SK-N-SH (cell line): ENCODE measurements around the gene HLA-E. TPM values are rescaled to one million over a fixed set of nuclear protein-coding genes. Genes with fewer than 3 reads are reported as not detected.

ENCODE experiments used
- CTCF ChIA-PET: fragments of 300-600, 350-600 bp; formaldehyde crosslinking; extraction: SDS; loops from one replicate; lab custom pipeline; 2021; lab: Yijun Ruan, JAX
- POLR2A ChIA-PET: fragments of 350-600 bp; sonication (Branson Sonifier 250); formaldehyde crosslinking; extraction: SDS; loops from one replicate; lab custom pipeline; 2020; ENCODE audit warnings: antibody characterized with exemption, inconsistent platforms; lab: Yijun Ruan, JAX
- DNase-seq: peaks from one replicate; pipeline ENCODE4 v3.0.0; 2012
- H2AFZ ChIP-seq: fragments of 200-600 bp; sonication (generic); 2 replicates; pipeline ENCODE4 v1.8.1; 2016; ENCODE audit warnings: antibody characterized with exemption, mild to moderate bottlenecking, low read depth
- H3F3A ChIP-seq: fragments of 200-600 bp; sonication (generic); replicated peaks from 2 replicates; pipeline ENCODE3; 2016; ENCODE audit warnings: antibody characterized with exemption, mild to moderate bottlenecking; ENCODE audit not compliant: insufficient read depth
- H3K27ac ChIP-seq, 2 experiments: fragments of 200-500 bp in 1 of 2; fragments of 200-600 bp in 1 of 2; sonication (Bioruptor generic) in 1 of 2; sonication (generic), shearing (Covaris generic) in 1 of 2; 2 replicates each; pipeline versions ENCODE4 v1.5.1 to v1.6.1; 2014 to 2016; ENCODE audit warnings: low read depth in 2 of 2, inconsistent platforms in 1 of 2, low read length in 1 of 2, mild to moderate bottlenecking in 1 of 2, mixed read lengths in 1 of 2
- H3K27me3 ChIP-seq: fragments of 200-600 bp; sonication (generic), shearing (Covaris generic); 2 replicates; pipeline ENCODE4 v1.6.1; 2016; ENCODE audit warnings: mixed run types; ENCODE audit not compliant: insufficient read depth
- H3K36me3 ChIP-seq, 2 experiments: fragments of 200-500 bp in 1 of 2; fragments of 200-600 bp in 1 of 2; sonication (Bioruptor generic) in 1 of 2; sonication (generic) in 1 of 2; replicated peaks in 1 of 2; 2 replicates each; pipeline versions ENCODE3 to v1.5.1; 2014 to 2016; ENCODE audit warnings: low read length in 1 of 2, mild to moderate bottlenecking in 1 of 2; ENCODE audit not compliant: insufficient read depth in 2 of 2, control insufficient read depth in 1 of 2
- H3K4me1 ChIP-seq, 2 experiments: fragments of 200-500 bp in 1 of 2; fragments of 200-600 bp in 1 of 2; sonication (Bioruptor generic) in 1 of 2; sonication (generic), shearing (Covaris generic) in 1 of 2; 2 replicates each; pipeline versions ENCODE4 v1.5.1 to v1.6.1; 2014 to 2016; ENCODE audit warnings: low read depth in 1 of 2, low read length in 1 of 2, mixed run types in 1 of 2; ENCODE audit not compliant: insufficient read depth in 2 of 2, control insufficient read depth in 1 of 2
- H3K4me2 ChIP-seq: fragments of 200-600 bp; sonication (generic), shearing (Covaris generic); 2 replicates; pipeline ENCODE4 v1.6.1; 2017; ENCODE audit warnings: mixed run types
- H3K4me3 ChIP-seq, 2 experiments: fragments of 200-500 bp in 1 of 2; fragments of 200-600 bp in 1 of 2; sonication (Bioruptor generic) in 1 of 2; sonication (generic), shearing (Covaris generic) in 1 of 2; 2 replicates each; pipeline versions ENCODE4 v1.5.1 to v1.8.1; 2014 to 2016; ENCODE audit warnings: low read depth in 2 of 2, inconsistent platforms in 1 of 2, low read length in 1 of 2, mild to moderate bottlenecking in 1 of 2, mixed read lengths in 1 of 2, moderate library complexity in 1 of 2
- H3K79me2 ChIP-seq: fragments of 200-600 bp; sonication (generic); 2 replicates; pipeline ENCODE4 v1.8.1; 2017; ENCODE audit warnings: mild to moderate bottlenecking; ENCODE audit not compliant: insufficient read depth
- H3K9ac ChIP-seq: fragments of 200-600 bp; sonication (generic); 2 replicates; pipeline ENCODE4 v1.6.1; 2017; ENCODE audit warnings: mixed run types
- H3K9me2 ChIP-seq: fragments of 200-600 bp; sonication (generic); 2 replicates; pipeline ENCODE4 v1.6.1; 2017; ENCODE audit warnings: mixed run types
- H3K9me3 ChIP-seq: fragments of 200-600 bp; sonication (generic); 2 replicates; pipeline ENCODE4 v1.6.1; 2017; ENCODE audit warnings: mixed run types, mild to moderate bottlenecking, moderate library complexity
- H4K20me1 ChIP-seq: fragments of 200-600 bp; sonication (generic); 2 replicates; pipeline ENCODE4 v1.6.1; 2017; ENCODE audit warnings: mild to moderate bottlenecking, mixed run types; ENCODE audit not compliant: insufficient read depth
- EP300 ChIP-seq, 2 experiments: IDR thresholded peaks; 2 replicates each; pipeline versions ENCODE4 v1.4.0 to v1.6.1; 2012; ENCODE audit warnings: borderline replicate concordance in 1 of 2, low read depth in 1 of 2, low read length in 1 of 2
- GABPA ChIP-seq: IDR thresholded peaks from 2 replicates; pipeline ENCODE4 v1.4.0; 2012; ENCODE audit warnings: low read depth, mild to moderate bottlenecking
- MXI1 ChIP-seq: IDR thresholded peaks from 2 replicates; pipeline ENCODE4 v1.6.1; 2012; ENCODE audit warnings: mild to moderate bottlenecking, low read depth, low read length, improper control_type of control experiment
- NRF1 ChIP-seq: IDR thresholded peaks from 2 replicates; pipeline ENCODE4 v1.6.1; 2012; ENCODE audit warnings: low read depth, mild to moderate bottlenecking, low read length
- POLR2AphosphoS5 ChIP-seq: IDR thresholded peaks from 2 replicates; pipeline ENCODE4 v1.6.1; 2012; ENCODE audit warnings: low read depth, low read length
- TAF1 ChIP-seq: IDR thresholded peaks from 2 replicates; pipeline ENCODE4 v1.6.1; 2012; ENCODE audit warnings: low read depth, mild to moderate bottlenecking, low read length, moderate library complexity, borderline replicate concordance
- YY1 ChIP-seq: IDR thresholded peaks from 2 replicates; pipeline ENCODE4 v1.4.0; 2012; ENCODE audit warnings: low read depth, mild to moderate bottlenecking
- WGBS: methylation state at CpG from one replicate; pipeline ENCODE4 v1.1.6; 2017; ENCODE audit warnings: low lambda C conversion rate; 5-methylcytosine and 5-hydroxymethylcytosine counted together
- polyA plus RNA-seq, 3 experiments: library from polyadenylated mRNA; depleted of rRNA; stranded (reverse); fragments of >200 nt; gene quantifications; 2 replicates each; pipeline ENCODE4 v1.2.3, GENCODE V29; 2012
- TF ChIP-seq, protein P1 (sequence below): IDR thresholded peaks from 2 replicates; pipeline ENCODE4 v1.4.0; 2012; ENCODE audit warnings: low read depth
- TF ChIP-seq, protein P2 (sequence below): IDR thresholded peaks from 2 replicates; pipeline ENCODE4 v1.4.0; 2012; ENCODE audit warnings: low read depth, borderline replicate concordance
- TF ChIP-seq, protein P3 (sequence below): IDR thresholded peaks from 2 replicates; pipeline ENCODE4 v1.4.0; 2012; ENCODE audit warnings: low read depth, borderline replicate concordance
- TF ChIP-seq, protein P4 (sequence below): fragments of 200-600 bp; sonication (generic); IDR thresholded peaks from 2 replicates; pipeline ENCODE4 v1.6.1; 2017; ENCODE audit warnings: antibody characterized with exemption, mild to moderate bottlenecking, moderate library complexity
- TF ChIP-seq, protein P5 (sequence below): IDR thresholded peaks from 2 replicates; pipeline ENCODE4 v1.6.1; 2012; ENCODE audit warnings: mild to moderate bottlenecking, low read depth, low read length, moderate library complexity
- TF ChIP-seq, protein P6 (sequence below): fragments of 150-350 bp; IDR thresholded peaks from 2 replicates; pipeline ENCODE4 v1.6.1; 2017; ENCODE audit warnings: antibody characterized with exemption, low read length, low read depth, borderline replicate concordance

The HLA-E gene
- polyA plus RNA-seq, 1 of the 3 experiments (the other 2 are of a cell fraction): 90.9 TPM

DNA sequence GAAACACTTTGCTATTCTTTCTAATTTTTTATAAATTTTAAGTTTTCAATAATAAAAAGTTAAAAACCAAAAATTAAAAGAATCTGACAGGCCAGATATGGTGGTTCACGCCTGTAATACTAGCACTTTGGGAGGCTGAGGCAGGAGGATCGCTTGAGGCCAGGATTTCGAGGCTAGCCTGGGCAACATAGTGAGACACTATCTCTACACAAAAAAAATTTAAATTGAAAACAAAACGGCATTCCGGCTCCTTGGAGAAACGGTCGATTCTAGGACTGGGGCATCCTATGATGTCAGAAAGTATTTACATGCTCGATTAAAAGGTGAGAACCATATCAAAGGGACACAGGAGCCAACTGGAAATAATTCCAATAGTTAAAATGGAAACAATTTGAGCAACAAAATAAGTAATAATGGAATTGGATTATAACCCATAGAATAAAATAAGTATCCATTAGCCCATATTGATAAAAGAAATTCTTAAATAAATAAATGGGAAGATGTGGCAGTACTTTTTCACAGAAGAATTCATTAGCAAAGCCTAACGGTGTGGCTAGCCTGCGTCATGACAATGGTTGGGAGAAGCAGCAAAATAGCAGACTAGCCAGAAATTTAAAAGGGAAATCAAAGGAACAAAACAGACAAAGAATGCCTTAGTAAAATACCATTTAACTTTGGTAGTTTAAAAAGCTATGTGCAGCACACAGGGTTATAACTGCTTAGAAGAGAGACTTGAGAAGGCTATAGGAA, 21.3 kb downstream of the HLA-E start:
- peak overlapping the region; percentile 69 for H2AFZ ChIP-seq
- no peak overlapping the region for H3K4me2 ChIP-seq
- POLR2A ChIA-PET: no interaction called here
- H3K4me1 ChIP-seq: no peaks in the 10 kb centered on the region
- H4K20me1 ChIP-seq: no peaks in the 10 kb centered on the region
- H3K27ac ChIP-seq: no peak overlapping the region
- DNase-seq: no peak
- 57% methylated on average over 10 of the region's 10 CpGs for WGBS
- H3K9me3 ChIP-seq: no peaks in the 10 kb centered on the region
- H3K79me2 ChIP-seq: no peaks in the 10 kb centered on the region
- no peak overlapping the region for H3K9ac ChIP-seq
- H3K9me2 ChIP-seq: no peaks in the 10 kb centered on the region
- no peak overlapping the region for H3K4me3 ChIP-seq
- no peaks in the 10 kb centered on the region for H3K36me3 ChIP-seq
- H3K27me3 ChIP-seq: no peaks in the 10 kb centered on the region
- H3F3A ChIP-seq: no peaks in the 10 kb centered on the region
- TF ChIP-seq, protein P1, sequence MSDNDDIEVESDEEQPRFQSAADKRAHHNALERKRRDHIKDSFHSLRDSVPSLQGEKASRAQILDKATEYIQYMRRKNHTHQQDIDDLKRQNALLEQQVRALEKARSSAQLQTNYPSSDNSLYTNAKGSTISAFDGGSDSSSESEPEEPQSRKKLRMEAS: no peak
- TF ChIP-seq EP300 (IDR thresholded peaks at IDR 0.05; ENCODE audit: borderline replicate concordance in 1 of 2, low read depth in 1 of 2, low read length in 1 of 2) (no peak), NRF1 (no peak)
- TF ChIP-seq, protein P2, sequence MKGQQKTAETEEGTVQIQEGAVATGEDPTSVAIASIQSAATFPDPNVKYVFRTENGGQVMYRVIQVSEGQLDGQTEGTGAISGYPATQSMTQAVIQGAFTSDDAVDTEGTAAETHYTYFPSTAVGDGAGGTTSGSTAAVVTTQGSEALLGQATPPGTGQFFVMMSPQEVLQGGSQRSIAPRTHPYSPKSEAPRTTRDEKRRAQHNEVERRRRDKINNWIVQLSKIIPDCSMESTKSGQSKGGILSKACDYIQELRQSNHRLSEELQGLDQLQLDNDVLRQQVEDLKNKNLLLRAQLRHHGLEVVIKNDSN: no peak
- TF ChIP-seq, protein P3, sequence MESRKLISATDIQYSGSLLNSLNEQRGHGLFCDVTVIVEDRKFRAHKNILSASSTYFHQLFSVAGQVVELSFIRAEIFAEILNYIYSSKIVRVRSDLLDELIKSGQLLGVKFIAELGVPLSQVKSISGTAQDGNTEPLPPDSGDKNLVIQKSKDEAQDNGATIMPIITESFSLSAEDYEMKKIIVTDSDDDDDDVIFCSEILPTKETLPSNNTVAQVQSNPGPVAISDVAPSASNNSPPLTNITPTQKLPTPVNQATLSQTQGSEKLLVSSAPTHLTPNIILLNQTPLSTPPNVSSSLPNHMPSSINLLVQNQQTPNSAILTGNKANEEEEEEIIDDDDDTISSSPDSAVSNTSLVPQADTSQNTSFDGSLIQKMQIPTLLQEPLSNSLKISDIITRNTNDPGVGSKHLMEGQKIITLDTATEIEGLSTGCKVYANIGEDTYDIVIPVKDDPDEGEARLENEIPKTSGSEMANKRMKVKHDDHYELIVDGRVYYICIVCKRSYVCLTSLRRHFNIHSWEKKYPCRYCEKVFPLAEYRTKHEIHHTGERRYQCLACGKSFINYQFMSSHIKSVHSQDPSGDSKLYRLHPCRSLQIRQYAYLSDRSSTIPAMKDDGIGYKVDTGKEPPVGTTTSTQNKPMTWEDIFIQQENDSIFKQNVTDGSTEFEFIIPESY: no peak
- CTCF ChIA-PET: interaction anchor here (1.0 to 2.9 kb wide), 9 partner anchors 10 to 169 kb away, joined by 3 to 18 read pairs (median 8); no protein-coding TSS in a partner anchor

DNA sequence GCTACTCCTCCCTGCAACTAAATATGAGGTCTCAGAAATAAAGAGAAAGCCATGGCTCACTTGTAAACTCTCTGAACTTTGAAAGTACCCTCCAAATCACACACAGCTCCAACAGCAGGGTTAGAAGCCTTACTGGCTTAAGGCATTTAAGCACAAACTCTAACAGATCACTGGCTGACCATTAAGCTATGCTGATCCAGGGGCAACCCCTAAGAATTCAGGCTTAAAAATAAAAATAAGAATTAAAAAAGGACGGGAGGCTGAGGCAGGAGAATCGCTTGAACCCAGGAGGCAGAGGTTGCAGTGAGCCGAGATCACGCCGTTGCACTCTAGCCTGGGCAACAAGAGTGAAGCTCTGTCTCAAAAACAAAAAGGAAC, 21.8 kb downstream of the HLA-E start:
- Histone ChIP-seq H3K9ac (no peak overlapping the region), H3K4me2 (0 out of 2 replicates have a peak overlapping the region, but pooled peaks have one; percentile 20), H2AFZ (peak overlapping the region; percentile 69; the same call in 1 of the 2 replicates), H3K36me3 (no peaks in the 10 kb centered on the region), H4K20me1 (no peaks in the 10 kb centered on the region), H3K27ac (no peak overlapping the region), H3K27me3 (no peaks in the 10 kb centered on the region), H3K9me2 (no peaks in the 10 kb centered on the region), H3K4me3 (no peak overlapping the region), H3K9me3 (no peaks in the 10 kb centered on the region), H3K79me2 (no peaks in the 10 kb centered on the region), H3F3A (peaks cover under 1% of the 10 kb centered on the region), H3K4me1 (no peaks in the 10 kb centered on the region)
- no peak for DNase-seq
- POLR2A ChIA-PET: interaction anchor here (0.7 kb wide), 1 partner anchor 21 kb away, joined by 5 read pairs; no protein-coding TSS in a partner anchor
- TF ChIP-seq POLR2AphosphoS5 (no peak), TAF1 (no peak), NRF1 (no peak), MXI1 (no peak), YY1 (no peak), GABPA (no peak)
- TF ChIP-seq, protein P4, sequence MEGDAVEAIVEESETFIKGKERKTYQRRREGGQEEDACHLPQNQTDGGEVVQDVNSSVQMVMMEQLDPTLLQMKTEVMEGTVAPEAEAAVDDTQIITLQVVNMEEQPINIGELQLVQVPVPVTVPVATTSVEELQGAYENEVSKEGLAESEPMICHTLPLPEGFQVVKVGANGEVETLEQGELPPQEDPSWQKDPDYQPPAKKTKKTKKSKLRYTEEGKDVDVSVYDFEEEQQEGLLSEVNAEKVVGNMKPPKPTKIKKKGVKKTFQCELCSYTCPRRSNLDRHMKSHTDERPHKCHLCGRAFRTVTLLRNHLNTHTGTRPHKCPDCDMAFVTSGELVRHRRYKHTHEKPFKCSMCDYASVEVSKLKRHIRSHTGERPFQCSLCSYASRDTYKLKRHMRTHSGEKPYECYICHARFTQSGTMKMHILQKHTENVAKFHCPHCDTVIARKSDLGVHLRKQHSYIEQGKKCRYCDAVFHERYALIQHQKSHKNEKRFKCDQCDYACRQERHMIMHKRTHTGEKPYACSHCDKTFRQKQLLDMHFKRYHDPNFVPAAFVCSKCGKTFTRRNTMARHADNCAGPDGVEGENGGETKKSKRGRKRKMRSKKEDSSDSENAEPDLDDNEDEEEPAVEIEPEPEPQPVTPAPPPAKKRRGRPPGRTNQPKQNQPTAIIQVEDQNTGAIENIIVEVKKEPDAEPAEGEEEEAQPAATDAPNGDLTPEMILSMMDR: no peak
- TF ChIP-seq, protein P5, sequence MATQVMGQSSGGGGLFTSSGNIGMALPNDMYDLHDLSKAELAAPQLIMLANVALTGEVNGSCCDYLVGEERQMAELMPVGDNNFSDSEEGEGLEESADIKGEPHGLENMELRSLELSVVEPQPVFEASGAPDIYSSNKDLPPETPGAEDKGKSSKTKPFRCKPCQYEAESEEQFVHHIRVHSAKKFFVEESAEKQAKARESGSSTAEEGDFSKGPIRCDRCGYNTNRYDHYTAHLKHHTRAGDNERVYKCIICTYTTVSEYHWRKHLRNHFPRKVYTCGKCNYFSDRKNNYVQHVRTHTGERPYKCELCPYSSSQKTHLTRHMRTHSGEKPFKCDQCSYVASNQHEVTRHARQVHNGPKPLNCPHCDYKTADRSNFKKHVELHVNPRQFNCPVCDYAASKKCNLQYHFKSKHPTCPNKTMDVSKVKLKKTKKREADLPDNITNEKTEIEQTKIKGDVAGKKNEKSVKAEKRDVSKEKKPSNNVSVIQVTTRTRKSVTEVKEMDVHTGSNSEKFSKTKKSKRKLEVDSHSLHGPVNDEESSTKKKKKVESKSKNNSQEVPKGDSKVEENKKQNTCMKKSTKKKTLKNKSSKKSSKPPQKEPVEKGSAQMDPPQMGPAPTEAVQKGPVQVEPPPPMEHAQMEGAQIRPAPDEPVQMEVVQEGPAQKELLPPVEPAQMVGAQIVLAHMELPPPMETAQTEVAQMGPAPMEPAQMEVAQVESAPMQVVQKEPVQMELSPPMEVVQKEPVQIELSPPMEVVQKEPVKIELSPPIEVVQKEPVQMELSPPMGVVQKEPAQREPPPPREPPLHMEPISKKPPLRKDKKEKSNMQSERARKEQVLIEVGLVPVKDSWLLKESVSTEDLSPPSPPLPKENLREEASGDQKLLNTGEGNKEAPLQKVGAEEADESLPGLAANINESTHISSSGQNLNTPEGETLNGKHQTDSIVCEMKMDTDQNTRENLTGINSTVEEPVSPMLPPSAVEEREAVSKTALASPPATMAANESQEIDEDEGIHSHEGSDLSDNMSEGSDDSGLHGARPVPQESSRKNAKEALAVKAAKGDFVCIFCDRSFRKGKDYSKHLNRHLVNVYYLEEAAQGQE: no peak
- TF ChIP-seq, protein P6, sequence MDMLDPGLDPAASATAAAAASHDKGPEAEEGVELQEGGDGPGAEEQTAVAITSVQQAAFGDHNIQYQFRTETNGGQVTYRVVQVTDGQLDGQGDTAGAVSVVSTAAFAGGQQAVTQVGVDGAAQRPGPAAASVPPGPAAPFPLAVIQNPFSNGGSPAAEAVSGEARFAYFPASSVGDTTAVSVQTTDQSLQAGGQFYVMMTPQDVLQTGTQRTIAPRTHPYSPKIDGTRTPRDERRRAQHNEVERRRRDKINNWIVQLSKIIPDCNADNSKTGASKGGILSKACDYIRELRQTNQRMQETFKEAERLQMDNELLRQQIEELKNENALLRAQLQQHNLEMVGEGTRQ: no peak
- 46% methylated on average over 5 of the region's 5 CpGs for WGBS
- CTCF ChIA-PET: interaction anchor here (1.2 to 2.9 kb wide), 5 partner anchors 21 to 168 kb away, joined by 3 to 18 read pairs (median 8); no protein-coding TSS in a partner anchor
